Stimulated activated CD4-positive, alpha-beta T cell treated with anti-CD3 and anti-CD28 coated beads, Interleukin-1b, Interleukin-23, amount 100 ng/mL, for 24 hours (primary cell): ENCODE measurements around the gene BCAS3.

Experiments
- DNase-seq, 4 experiments: peaks; one replicate each; pipeline ENCODE4 v3.0.0-alpha.2; 2020; ENCODE audit warnings: low read depth in 4 of 4, low spot score in 1 of 4

BCAS3 gene

GRCh38 chr17:61149106-61149825 lies 471.6 kb downstream of the BCAS3 start:
- DNase-seq = no peak

- DNase-seq = no peak
Measured at GRCh38 chr17:61149862-61150362, 472.3 kb downstream of the BCAS3 start.

- no peak for DNase-seq
Measured at GRCh38 chr17:61150686-61151299, 473.1 kb downstream of the BCAS3 start.

- no peak for DNase-seq
Measured at GRCh38 chr17:61152898-61153297, 475.2 kb downstream of the BCAS3 start.

- DNase-seq = no peak
Measured at GRCh38 chr17:61155590-61156237, 478.1 kb downstream of the BCAS3 start.

GRCh38 chr17:61157246-61157886 lies 479.7 kb downstream of the BCAS3 start:
- no peak for DNase-seq

GRCh38 chr17:61158376-61158775 lies 480.7 kb downstream of the BCAS3 start:
- no peak for DNase-seq

GRCh38 chr17:61159221-61159814 lies 481.7 kb downstream of the BCAS3 start:
- DNase-seq = no peak

GRCh38 chr17:61160204-61160603 lies 482.6 kb downstream of the BCAS3 start:
- no peak for DNase-seq

GRCh38 chr17:61160789-61161445 lies 483.3 kb downstream of the BCAS3 start:
- no peak for DNase-seq

- no peak for DNase-seq
Measured at GRCh38 chr17:61161615-61162134, 484.0 kb downstream of the BCAS3 start.

GRCh38 chr17:61164517-61164916 lies 486.9 kb downstream of the BCAS3 start:
- no peak for DNase-seq

GRCh38 chr17:61167075-61167474 lies 489.4 kb downstream of the BCAS3 start:
- DNase-seq = no peak

GRCh38 chr17:61168506-61168905 lies 490.9 kb downstream of the BCAS3 start:
- DNase-seq = no peak

GRCh38 chr17:61174310-61174709 lies 496.7 kb downstream of the BCAS3 start:
- DNase-seq = no peak

- DNase-seq = no peak
Measured at GRCh38 chr17:61175298-61176142, 497.9 kb downstream of the BCAS3 start.

- no peak for DNase-seq
Measured at GRCh38 chr17:61177351-61177750, 499.7 kb downstream of the BCAS3 start.

- no peak for DNase-seq
Measured at GRCh38 chr17:61178284-61178683, 500.6 kb downstream of the BCAS3 start.

GRCh38 chr17:61179380-61179806 lies 501.7 kb downstream of the BCAS3 start:
- no peak for DNase-seq

GRCh38 chr17:61183793-61184192 lies 506.1 kb downstream of the BCAS3 start:
- DNase-seq = no peak
